Panc1 (cell line): ENCODE results near the gene SEMA3B. TPM values are rescaled to one million over a fixed set of nuclear protein-coding genes. Genes with fewer than 3 reads are reported as not detected.
A peak's percentile ranks its signal among the peaks of the same experiment; 100 is the strongest.

Source experiments
- ATAC-seq: fragments of 200-7000 bp; cut with Tn5 transposase; 2 replicates; pipeline ENCODE4 v1.9.1; 2020; ENCODE audit warnings: mild to moderate bottlenecking, moderate library complexity
- BruUV-seq: library from RNA; stranded (reverse); fragments of 400-500 nt; replicated peaks from 2 replicates; lab custom pipeline; 2021; lab: Mats Ljungman, UMichigan
- CTCF ChIA-PET: fragments of 300-600 bp; sonication (Branson Sonifier 250); formaldehyde crosslinking; loops from one replicate; lab custom pipeline; 2022; ENCODE audit warnings: antibody characterized with exemption; lab: Charles Lee
- POLR2A ChIA-PET: fragments of 300-600 bp; sonication (Branson Sonifier 250); formaldehyde crosslinking; loops from one replicate; lab custom pipeline; 2022; ENCODE audit warnings: antibody characterized with exemption; lab: Charles Lee
- DNase-seq: peaks from one replicate; pipeline ENCODE4 v3.0.0-alpha.2; 2010; ENCODE audit warnings: low read depth, low spot score
- H3K27ac ChIP-seq: 2 replicates; pipeline ENCODE4 v1.5.1; 2011; ENCODE audit warnings: mild to moderate bottlenecking, low read length, inconsistent platforms
- H3K27me3 ChIP-seq: fragments of 200-500 bp; sonication (Bioruptor generic); 2 replicates; pipeline ENCODE4 v1.6.0; 2014; ENCODE audit warnings: low read length, inconsistent platforms; ENCODE audit not compliant: control insufficient read depth, insufficient read depth
- H3K36me3 ChIP-seq: fragments of 200-500 bp; sonication (Bioruptor generic); 2 replicates; pipeline ENCODE4 v1.5.1; 2014; ENCODE audit warnings: inconsistent platforms, mild to moderate bottlenecking, low read length, moderate library complexity; ENCODE audit not compliant: control insufficient read depth, insufficient read depth
- H3K4me1 ChIP-seq: 2 replicates; pipeline ENCODE4 v1.5.1; 2011; ENCODE audit warnings: inconsistent platforms, mild to moderate bottlenecking, low read length, moderate library complexity; ENCODE audit not compliant: control insufficient read depth, insufficient read depth
- H3K4me3 ChIP-seq, 2 experiments: 2 replicates each; pipeline ENCODE4 v1.5.1; 2011 to 2012; ENCODE audit warnings: low read depth in 2 of 2, low read length in 2 of 2, mild to moderate bottlenecking in 2 of 2, inconsistent platforms in 1 of 2, moderate library complexity in 1 of 2
- H3K9me3 ChIP-seq: fragments of 200-500 bp; sonication (Bioruptor generic); 2 replicates; pipeline ENCODE4 v1.5.1; 2014; ENCODE audit warnings: low read depth, mild to moderate bottlenecking, inconsistent platforms, low read length, moderate library complexity; ENCODE audit not compliant: control insufficient read depth, insufficient read depth
- CTCF ChIP-seq: fragments of 450-650 bp; IDR thresholded peaks from 2 replicates; pipeline ENCODE4 v1.5.1; 2017; ENCODE audit warnings: mild to moderate bottlenecking
- POLR2AphosphoS5 ChIP-seq: IDR thresholded peaks from 2 replicates; pipeline ENCODE4 v1.6.1; 2012; ENCODE audit warnings: mild to moderate bottlenecking, low read depth, low read length, moderate library complexity
- SIN3A ChIP-seq: IDR thresholded peaks from 2 replicates; pipeline ENCODE4 v1.6.1; 2012; ENCODE audit warnings: low read depth, mild to moderate bottlenecking, low read length, moderate library complexity, borderline replicate concordance; ENCODE audit not compliant: insufficient read depth
- TCF7L2 ChIP-seq: IDR thresholded peaks from 2 replicates; pipeline ENCODE4 v1.6.1; 2011; ENCODE audit warnings: mild to moderate bottlenecking, low read depth, low read length, inconsistent platforms
- in situ Hi-C: cut with HindIII; loops from 2 replicates; pipeline ENCODE4 v1.10.0; 2016; ENCODE audit warnings: low sequenced_read_pairs, low pct_unique_long_range_greater_than_20kb
- intact Hi-C: fragments of 100-400 bp; cut with micrococcal nuclease; formaldehyde crosslinking; loops from one replicate; pipeline ENCODE4 v1.10.0; 2022; ENCODE audit not compliant: unreplicated experiment
- total RNA-seq: library from RNA; stranded (reverse); gene quantifications from one replicate; pipeline ENCODE4 v1.2.1, GENCODE V29; 2021; ENCODE audit not compliant: unreplicated experiment
- TF ChIP-seq, protein P1 (sequence below), 2 experiments: IDR thresholded peaks; 2 replicates each; pipeline ENCODE4 v1.6.1; 2011 to 2012; ENCODE audit warnings: low read depth in 2 of 2, control low read depth in 1 of 2, low read length in 1 of 2, mild to moderate bottlenecking in 1 of 2, moderate library complexity in 1 of 2; ENCODE audit not compliant: insufficient read depth in 1 of 2

The SEMA3B gene
- total RNA-seq, 1 experiment from 2014 or later, result 1.4 TPM

- TF ChIP-seq, protein P1, sequence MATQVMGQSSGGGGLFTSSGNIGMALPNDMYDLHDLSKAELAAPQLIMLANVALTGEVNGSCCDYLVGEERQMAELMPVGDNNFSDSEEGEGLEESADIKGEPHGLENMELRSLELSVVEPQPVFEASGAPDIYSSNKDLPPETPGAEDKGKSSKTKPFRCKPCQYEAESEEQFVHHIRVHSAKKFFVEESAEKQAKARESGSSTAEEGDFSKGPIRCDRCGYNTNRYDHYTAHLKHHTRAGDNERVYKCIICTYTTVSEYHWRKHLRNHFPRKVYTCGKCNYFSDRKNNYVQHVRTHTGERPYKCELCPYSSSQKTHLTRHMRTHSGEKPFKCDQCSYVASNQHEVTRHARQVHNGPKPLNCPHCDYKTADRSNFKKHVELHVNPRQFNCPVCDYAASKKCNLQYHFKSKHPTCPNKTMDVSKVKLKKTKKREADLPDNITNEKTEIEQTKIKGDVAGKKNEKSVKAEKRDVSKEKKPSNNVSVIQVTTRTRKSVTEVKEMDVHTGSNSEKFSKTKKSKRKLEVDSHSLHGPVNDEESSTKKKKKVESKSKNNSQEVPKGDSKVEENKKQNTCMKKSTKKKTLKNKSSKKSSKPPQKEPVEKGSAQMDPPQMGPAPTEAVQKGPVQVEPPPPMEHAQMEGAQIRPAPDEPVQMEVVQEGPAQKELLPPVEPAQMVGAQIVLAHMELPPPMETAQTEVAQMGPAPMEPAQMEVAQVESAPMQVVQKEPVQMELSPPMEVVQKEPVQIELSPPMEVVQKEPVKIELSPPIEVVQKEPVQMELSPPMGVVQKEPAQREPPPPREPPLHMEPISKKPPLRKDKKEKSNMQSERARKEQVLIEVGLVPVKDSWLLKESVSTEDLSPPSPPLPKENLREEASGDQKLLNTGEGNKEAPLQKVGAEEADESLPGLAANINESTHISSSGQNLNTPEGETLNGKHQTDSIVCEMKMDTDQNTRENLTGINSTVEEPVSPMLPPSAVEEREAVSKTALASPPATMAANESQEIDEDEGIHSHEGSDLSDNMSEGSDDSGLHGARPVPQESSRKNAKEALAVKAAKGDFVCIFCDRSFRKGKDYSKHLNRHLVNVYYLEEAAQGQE (IDR thresholded peaks at IDR 0.05; ENCODE audit: insufficient read depth in 1 of 2, low read depth in 2 of 2, low read length in 1 of 2), result no peak
- TF ChIP-seq SIN3A (no peak), POLR2AphosphoS5 (no peak), CTCF (no peak), TCF7L2 (no peak)
- intact Hi-C loops (no loop called here), in situ Hi-C loops (no loop called here)
- Histone ChIP-seq H3K27me3 (no peaks in the 10 kb centered on the region), H3K36me3 (no peaks in the 10 kb centered on the region), H3K27ac (peak overlapping the region; percentile 79), H3K9me3 (no peaks in the 10 kb centered on the region), H3K4me3 (peak overlapping the region; percentile 63 to 65), H3K4me1 (peaks cover 4% of the 10 kb centered on the region)
- ATAC-seq (no peak), DNase-seq (no peak)
- ChIA-PET CTCF (interaction anchor here (0.6 to 0.7 kb wide), 3 partner anchors 25 to 1202 kb away, joined by 4 to 6 read pairs (median 4); no protein-coding TSS in a partner anchor), POLR2A (interaction anchor here (0.6 kb wide), 2 partner anchors 63 to 370 kb away, joined by 6 to 10 read pairs; no protein-coding TSS in a partner anchor)
- TSS peak; percentile 80 for BruUV-seq
These were observed 31.2 kb downstream of the SEMA3B start for GRCh38 chr3:50299929-50300680.

DNA sequence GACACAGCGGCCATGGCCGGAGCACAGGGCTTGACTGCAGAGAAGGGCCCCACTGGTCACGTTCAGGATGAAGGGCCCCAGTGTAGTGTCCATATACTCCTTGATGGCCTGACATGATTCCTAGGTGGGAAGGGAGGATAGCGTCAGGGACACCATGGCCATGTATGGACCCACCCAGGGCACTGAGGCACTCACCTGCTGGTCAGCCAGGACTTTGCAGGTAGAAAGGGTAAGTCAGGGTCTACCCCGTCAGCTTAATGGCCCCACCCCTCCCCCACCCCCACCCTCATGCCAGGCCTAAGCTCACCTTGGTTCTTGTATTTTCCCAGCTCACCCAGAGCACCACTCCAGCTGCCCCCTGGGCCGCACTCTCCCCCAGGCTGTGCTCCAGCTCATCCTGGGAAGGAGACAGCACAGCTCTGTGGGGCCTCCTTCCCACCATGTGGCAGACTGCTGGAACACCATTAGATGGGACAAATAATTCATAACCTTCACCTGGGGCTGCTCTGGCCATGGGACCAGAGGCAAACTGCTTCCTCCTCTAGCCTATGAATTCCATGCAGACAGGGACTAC lies 31.8 kb downstream of the SEMA3B start:
- BruUV-seq, result no TSS peak
- ATAC-seq, result no peak
- intact Hi-C loops (no loop called here), in situ Hi-C loops (no loop called here)
- TF ChIP-seq, protein P1 (IDR thresholded peaks at IDR 0.05; ENCODE audit: insufficient read depth in 1 of 2, low read depth in 2 of 2, low read length in 1 of 2), result no peak
- TF ChIP-seq SIN3A (no peak), CTCF (no peak), POLR2AphosphoS5 (no peak), TCF7L2 (no peak)
- Histone ChIP-seq H3K9me3 (no peaks in the 10 kb centered on the region), H3K27me3 (no peaks in the 10 kb centered on the region), H3K27ac (no peak overlapping the region), H3K36me3 (no peaks in the 10 kb centered on the region), H3K4me1 (peaks cover 4% of the 10 kb centered on the region), H3K4me3 (no peak overlapping the region)
- POLR2A ChIA-PET, result no interaction called here
- CTCF ChIA-PET, result interaction anchor here (0.6 kb wide), 1 partner anchor 101 kb away, joined by 6 read pairs; no protein-coding TSS in a partner anchor
- no peak for DNase-seq
